Measurements from ENCODE around the gene ERBB2.
"Not testable (repeated sequence)": the region's sequence is repeated elsewhere in the genome, so short reads cannot be mapped to it uniquely, and the experiment has no call there.

Gene ERBB2

DNA sequence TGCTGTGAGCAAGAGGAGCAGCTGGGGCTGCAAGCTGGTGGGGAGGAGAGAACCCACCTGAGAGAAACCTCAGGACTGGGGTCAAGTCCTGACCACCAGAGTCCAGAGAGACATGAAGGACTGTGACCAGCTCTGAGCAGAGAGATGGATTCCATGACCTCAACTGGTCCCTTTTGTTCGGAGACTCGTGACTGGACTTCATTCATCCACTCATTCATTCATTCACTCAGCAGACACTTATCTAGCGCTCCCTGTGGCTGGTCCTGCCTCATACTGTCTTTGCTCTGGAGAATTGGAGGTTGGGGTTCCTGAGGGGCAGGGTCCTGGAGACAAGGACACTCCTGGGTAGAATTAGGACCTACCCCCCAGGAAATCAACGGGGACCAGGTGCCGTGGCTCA lies 4.0 kb downstream of the ERBB2 start:
- no peak for DNase-seq (ENCODE audit: low spot score)

DNA sequence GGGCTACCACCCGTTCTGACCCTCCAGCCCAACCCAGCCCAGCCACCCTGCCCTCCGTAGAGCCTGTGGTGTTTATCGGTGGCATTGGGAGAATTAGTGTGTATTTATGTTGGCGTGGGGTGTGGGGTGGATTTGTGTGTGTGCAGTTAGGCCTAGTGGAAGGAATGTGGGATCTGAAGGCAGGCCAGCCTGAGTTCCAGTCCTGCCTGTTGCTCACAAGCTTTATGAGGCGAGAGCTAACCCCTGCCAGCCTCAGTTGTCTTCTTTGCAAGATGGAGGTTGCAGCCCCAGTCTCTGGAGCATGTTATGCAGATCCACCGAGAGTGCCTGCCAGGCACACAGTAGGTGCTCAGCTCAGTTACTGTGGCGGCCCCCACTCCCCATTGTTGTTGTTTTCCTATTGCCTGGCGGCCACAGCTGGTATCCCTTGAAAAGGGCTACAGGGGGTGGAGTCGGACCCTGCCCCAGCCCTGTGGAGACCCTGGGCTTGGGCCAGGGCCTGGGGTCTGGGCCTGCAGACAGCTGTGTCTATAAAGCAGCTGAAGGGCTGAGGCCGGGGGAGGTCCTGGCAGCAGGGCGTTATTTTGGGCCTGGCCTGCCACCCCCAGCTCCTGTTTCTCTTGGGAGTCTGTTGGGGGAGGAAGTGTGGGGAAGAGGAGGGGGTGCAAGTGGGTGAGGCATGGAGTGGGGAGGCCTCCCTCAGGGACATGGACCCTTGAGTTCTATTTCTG lies 5.1 kb downstream of the ERBB2 start:
- DNase-seq (ENCODE audit: low spot score) = peak; percentile 48

DNA sequence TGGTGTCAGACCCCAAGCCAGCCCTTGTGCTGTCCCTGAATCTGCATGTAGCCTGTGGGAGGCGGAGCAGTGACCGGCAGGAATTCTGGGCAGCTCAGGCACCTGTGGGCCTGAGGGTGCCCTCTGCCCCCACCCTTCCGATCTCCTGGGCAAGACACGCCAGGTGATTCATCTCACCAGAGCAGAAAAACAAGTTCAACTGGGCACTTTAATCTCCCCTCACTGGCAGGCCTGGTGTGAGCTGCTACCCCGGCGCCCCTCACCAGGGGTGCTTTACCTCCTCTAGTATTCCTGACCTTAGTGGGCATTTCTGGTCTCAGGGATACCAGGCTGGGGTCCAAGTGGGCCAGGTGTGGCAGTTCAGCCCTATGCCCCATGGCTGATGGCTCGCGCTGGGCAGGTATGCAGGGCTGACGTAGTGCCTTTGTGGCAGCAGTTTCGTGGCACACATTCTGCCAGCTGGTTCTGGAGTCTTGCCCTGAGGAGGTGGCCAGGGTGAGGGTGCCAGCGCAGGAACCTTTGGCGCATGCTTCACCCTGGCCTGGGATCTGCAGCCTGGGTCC lies 6.0 kb downstream of the ERBB2 start:
- peak; percentile 59 for DNase-seq (ENCODE audit: low spot score)

DNA sequence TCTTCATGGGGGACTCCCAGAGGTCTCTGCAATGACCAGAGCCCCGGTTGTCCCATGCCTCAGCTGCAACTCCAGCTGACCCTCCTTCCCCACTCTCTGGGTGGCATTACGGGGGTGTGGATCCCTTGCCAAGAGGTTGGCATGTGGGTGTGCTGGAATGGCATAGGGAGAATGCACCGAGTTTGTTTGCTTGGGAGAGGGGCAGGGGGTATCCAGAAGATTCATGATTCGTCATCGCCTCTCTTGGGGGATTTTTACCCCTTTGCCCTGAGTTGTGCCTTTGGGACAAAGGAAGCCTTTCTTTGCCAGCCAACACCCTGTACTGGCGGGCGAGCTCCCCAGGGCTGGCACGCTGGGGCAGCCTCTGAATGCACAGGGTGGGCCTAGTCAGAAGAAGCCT lies 6.5 kb downstream of the ERBB2 start:
- no peak for DNase-seq (ENCODE audit: low spot score)

DNA sequence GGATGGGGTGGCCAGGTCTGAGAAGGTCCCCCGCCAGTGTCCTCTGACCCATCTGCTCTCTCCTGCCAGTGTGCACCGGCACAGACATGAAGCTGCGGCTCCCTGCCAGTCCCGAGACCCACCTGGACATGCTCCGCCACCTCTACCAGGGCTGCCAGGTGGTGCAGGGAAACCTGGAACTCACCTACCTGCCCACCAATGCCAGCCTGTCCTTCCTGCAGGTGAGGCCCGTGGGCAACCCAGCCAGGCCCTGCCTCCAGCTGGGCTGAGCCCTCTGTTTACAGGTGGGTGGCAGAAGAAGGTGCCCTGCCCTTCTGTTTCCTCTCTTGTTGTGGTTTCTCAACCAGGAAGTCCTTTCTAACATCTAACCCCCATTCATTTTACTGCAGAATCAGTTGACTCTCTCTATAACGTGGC lies 7.1 kb downstream of the ERBB2 start:
- no peak for DNase-seq (ENCODE audit: low spot score)

DNA sequence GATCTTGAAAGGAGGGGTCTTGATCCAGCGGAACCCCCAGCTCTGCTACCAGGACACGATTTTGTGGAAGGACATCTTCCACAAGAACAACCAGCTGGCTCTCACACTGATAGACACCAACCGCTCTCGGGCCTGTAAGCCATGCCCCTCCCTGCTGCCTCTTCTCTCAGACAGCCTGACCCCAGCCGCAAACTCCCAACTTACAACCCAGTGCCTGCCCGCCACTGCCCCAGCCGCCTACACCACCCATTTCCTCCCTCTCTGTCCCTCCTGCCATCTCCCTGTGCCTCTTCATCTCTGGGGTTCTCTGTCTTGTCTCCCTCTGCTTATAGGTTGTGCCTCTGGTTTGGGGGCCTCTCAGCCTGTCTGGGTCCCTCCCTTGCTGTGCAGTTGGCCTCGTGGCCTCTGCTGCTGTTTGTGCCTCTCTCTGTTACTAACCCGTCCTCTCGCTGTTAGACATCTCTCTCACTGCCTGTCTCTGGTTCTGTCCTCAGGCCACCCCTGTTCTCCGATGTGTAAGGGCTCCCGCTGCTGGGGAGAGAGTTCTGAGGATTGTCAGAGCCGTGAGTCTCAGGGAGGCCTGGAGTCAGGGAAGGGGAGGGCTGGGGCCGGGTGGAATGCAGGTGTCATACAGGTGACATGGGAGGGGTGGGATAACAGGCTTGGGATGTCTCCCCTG lies 9.6 kb downstream of the ERBB2 start:
- no peak for DNase-seq (ENCODE audit: low spot score)

DNA sequence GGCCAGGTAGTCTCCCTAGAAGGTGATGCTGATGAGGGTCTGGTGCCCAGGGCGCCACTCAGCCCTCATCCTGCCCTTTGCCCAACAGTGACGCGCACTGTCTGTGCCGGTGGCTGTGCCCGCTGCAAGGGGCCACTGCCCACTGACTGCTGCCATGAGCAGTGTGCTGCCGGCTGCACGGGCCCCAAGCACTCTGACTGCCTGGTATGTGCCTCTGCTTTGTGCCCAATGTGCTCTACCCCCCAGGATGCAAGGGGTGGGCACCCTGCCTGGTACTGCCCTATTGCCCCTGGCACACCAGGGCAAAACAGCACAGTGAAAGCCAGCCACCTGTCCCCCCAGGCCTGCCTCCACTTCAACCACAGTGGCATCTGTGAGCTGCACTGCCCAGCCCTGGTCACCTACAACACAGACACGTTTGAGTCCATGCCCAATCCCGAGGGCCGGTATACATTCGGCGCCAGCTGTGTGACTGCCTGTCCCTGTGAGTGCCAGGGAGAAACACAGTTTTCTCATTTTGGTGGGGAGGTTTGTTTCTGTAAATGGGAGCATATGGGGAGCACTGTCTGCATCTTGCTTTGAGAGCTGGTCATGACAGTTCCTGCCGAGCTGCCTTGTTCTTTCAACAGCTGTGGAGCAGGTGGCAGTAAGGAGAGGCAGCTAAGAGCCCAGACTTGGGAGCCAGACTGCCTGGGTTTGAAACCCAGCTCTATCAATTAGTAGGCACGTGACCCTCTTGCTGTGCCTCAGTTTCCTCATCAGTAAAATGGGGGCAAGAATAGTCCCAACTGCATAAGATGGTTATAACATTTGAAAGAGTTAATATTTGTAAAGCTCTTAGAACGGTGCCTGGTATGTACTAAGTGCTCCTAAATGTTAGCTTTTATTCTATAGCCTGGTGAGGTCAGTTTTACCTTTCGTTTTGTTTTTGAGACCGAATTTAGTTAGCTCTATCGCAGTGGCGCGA lies 10.4 kb downstream of the ERBB2 start:
- DNase-seq (ENCODE audit: low spot score) = no peak

DNA sequence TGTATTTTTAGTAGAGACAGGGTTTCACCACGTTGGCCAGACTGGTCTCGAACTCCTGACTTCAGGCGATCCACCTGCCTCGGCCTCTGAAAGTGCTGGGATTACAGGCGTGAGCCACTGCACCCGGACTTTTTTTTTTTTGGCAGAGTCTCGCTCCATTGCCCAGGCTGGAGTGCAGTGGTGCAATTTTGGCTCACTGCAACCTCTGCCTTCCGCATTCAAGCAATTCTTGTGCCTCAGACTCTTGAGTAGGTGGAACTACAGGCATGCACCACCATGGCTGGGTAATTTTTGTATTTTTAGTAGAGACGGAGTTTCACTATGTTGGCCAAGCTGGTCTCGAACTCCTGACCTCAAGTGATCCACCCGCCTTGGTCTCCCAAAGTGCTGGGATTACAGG lies 11.2 kb downstream of the ERBB2 start:
- DNase-seq (ENCODE audit: low spot score) = not testable (repeated sequence)

DNA sequence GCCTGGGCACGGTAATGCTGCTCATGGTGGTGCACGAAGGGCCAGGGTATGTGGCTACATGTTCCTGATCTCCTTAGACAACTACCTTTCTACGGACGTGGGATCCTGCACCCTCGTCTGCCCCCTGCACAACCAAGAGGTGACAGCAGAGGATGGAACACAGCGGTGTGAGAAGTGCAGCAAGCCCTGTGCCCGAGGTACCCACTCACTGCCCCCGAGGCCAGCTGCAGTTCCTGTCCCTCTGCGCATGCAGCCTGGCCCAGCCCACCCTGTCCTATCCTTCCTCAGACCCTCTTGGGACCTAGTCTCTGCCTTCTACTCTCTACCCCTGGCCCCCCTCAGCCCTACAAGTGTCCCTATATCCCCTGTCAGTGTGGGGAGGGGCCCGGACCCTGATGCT lies 12.0 kb downstream of the ERBB2 start:
- no peak for DNase-seq (ENCODE audit: low spot score)

DNA sequence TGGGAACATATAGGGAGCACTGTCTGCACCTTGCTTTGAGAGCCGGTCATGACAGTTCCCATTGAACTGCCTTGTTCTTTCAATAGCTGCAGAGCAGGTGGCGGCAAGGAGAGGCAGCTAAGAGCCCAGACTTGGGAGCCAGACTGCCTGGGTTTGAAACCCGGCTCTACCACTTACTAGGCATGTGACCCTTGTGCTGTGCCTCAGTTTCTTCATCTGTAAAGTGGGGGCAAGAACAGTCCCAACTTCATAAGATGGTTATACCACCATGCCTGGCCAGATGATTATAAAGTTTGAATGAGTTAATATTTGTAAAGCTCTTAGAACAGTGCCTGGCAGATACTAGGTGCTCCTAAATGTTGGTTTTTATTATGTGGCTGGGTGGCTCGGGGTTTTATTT lies 14.4 kb downstream of the ERBB2 start:
- DNase-seq (ENCODE audit: low spot score) = no peak

DNA sequence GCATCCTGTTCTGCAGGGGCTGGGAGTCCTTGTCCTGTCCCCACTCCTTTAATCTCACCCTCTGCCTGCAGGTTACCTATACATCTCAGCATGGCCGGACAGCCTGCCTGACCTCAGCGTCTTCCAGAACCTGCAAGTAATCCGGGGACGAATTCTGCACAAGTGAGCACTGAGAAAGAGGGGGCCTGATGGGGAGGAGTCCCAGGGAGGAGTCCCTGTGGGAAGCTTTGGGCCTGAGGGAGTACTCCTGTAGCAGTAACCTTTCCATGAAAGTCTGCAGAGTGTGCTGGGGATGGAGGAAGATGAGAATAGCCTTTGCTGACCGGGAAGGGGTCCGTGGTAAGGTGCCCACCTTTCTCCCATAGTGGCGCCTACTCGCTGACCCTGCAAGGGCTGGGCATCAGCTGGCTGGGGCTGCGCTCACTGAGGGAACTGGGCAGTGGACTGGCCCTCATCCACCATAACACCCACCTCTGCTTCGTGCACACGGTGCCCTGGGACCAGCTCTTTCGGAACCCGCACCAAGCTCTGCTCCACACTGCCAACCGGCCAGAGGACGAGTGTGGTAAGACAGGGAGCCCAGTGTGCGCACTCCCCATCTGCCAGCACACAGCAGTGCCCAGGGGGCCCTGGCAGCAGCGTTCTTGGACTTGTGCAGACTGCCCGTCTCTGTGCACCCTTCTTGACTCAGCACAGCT lies 15.7 kb downstream of the ERBB2 start:
- DNase-seq (ENCODE audit: low spot score) = no peak

DNA sequence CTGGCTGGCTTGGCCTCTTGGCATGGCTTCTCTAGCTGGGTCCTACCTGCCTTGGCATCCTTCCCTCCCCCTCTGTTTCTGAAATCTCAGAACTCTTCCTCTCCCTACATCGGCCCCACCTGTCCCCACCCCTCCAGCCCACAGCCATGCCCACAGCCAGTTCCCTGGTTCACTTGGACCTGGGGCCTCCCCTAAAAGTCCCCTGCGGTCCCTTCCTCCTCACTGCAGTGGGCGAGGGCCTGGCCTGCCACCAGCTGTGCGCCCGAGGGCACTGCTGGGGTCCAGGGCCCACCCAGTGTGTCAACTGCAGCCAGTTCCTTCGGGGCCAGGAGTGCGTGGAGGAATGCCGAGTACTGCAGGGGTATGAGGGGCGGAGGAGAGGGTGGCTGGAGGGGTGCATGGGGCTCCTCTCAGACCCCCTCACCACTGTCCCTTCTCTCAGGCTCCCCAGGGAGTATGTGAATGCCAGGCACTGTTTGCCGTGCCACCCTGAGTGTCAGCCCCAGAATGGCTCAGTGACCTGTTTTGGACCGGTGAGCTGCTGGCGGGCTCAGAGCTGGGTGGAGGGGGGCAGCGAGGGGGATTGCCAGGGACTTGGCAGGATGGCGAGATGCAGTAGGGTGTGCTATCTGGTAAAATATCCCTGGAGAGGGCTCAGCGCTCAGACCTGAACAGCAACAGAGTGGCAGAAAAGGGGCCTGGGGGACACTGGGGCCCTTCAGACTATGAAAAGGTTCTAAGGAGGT lies 16.4 kb downstream of the ERBB2 start:
- no peak for DNase-seq (ENCODE audit: low spot score)

DNA sequence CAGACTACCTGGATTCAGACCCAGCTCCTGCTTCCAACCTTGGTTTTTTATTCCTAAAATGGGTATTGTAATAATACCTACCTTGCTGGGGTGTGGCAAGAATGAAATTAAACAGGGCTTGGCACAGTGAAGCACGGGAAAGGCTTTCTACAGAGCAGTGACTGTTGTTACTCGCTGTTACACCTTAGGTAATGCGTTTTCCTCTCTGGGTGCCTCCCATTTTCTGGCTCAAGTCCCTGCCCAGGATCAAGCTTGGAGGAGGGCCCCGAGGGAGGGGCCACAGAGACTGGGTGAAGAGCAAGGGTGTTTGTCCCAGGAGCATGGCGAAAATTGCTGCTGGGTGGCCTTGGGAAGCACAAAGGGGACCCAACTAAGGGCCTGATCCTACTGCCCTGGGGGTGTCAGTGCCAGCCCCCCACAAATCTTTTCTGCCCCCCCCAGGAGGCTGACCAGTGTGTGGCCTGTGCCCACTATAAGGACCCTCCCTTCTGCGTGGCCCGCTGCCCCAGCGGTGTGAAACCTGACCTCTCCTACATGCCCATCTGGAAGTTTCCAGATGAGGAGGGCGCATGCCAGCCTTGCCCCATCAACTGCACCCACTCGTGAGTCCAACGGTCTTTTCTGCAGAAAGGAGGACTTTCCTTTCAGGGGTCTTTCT lies 17.1 kb downstream of the ERBB2 start:
- DNase-seq (ENCODE audit: low spot score) = peak; percentile 37

DNA sequence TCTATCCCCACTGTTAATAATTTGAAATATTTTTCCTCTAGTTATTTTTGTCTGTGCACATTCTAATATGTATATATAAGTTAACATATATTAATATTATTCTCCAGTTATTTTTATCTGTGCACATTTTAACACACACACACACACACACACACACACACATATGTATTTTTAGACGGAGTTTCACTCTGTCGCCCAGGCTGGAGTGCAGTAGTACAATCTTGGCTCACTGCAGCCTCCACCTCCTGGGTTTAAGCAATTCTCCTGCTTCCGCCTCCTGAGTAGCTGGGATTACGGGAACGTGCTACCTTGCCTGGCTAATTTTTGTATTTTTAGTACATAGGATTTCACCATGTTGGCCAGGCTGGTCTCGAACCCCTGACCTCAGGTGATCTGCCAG lies 17.8 kb downstream of the ERBB2 start:
- DNase-seq (ENCODE audit: low spot score) = no peak

DNA sequence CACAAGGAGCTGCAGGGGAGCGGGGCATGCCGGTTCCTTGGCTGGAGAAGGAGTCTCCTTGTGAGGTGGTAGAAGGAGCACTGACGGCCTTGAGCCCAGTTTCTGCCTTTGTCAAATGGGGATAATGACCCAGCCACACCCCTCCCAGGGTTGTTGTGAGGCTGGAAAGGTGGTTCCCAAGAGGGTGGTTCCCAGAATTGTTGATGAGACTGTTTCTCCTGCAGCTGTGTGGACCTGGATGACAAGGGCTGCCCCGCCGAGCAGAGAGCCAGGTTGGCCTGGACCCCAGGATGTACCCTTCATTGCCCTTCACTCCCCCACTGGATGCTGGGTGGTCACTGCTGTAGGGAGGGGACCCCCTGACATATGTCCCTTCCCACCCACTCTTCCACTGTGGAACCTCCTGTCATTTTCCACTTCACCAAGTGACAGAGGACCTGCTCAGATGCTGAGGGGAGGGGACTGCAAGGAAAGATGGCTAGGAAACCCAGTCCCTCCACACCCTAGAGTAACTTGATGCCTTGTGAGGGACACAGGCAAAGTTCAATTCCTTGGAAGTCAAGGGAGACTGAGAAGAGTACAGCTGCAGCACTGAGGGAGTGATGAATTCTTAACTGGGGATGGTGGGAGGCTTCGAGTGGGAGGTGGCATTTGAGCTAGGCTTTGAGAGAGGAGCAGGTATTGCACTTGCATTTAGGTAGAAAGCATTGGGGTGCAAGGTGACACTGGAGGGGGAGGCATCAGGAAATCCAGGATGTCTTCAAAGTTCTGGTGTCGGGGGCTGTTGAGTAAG lies 19.9 kb downstream of the ERBB2 start:
- no peak for DNase-seq (ENCODE audit: low spot score)

DNA sequence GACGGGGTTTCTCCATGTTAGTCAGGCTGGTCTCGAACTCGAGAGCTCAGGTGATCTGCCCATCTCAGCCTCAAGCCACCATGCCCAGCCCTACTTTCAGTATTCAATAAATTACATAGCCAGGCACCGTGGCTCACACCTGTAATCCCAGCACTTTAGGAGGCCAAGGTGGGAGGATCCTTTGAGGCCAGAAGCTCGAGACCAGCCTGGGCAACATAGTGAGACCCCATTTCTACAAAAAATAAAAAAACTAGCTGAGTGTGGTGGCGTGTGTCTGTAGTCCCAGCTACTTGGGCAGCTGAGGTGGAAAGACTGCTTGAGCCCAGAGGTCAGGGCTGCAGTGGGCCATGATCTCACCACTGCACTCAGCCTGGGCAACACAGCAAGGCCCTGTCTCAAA lies 22.2 kb downstream of the ERBB2 start:
- no peak for DNase-seq (ENCODE audit: low spot score)

DNA sequence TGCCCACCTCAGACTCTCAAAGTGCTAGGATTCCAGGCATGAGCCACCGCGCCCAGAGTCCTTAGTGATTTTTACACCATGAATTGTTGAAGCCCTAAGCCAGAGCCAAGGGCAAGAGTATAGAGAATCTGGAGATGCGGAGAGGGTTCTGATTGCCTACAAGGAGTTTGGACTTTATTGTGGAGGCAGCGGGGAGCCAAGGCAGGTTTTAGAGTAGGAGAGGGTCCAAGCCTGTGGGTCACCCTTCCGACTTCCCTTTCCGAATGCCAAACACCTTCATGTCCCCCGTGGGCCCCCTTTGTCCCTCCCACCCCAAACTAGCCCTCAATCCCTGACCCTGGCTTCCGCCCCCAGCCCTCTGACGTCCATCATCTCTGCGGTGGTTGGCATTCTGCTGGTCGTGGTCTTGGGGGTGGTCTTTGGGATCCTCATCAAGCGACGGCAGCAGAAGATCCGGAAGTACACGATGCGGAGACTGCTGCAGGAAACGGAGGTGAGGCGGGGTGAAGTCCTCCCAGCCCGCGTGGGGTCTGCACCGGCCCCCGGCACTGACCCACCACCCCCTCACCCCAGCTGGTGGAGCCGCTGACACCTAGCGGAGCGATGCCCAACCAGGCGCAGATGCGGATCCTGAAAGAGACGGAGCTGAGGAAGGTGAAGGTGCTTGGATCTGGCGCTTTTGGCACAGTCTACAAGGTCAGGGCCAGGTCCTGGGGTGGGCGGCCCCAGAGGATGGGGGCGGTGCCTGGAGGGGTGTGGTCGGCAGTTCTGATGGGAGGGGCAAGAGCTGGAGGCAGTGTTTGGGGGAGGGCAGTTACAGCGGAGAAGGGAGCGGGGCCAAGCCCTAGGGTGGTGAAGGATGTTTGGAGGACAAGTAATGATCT lies 23.3 kb downstream of the ERBB2 start:
- DNase-seq (ENCODE audit: low spot score) = peak; percentile 82

DNA sequence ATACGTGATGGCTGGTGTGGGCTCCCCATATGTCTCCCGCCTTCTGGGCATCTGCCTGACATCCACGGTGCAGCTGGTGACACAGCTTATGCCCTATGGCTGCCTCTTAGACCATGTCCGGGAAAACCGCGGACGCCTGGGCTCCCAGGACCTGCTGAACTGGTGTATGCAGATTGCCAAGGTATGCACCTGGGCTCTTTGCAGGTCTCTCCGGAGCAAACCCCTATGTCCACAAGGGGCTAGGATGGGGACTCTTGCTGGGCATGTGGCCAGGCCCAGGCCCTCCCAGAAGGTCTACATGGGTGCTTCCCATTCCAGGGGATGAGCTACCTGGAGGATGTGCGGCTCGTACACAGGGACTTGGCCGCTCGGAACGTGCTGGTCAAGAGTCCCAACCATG lies 24.9 kb downstream of the ERBB2 start:
- no peak for DNase-seq (ENCODE audit: low spot score)

DNA sequence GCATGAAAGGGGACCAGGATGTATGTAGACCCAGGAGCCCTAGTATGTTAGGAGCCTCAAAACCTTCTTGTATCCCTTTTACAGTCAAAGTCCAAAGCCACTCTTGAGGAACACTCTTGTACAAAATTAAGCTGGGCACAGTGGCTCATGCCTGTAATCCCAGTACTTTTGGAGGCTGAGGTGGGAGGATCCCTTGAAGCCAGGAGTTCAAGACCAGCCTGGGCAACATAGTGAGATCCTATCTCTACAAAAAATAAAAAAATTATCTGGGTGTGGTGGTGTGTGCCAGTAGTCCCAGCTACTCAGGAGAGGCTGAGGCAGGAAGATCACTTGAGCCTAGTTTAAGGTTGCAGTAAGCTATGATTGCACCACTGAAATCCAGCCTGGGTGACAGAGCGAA lies 26.1 kb downstream of the ERBB2 start:
- not testable (repeated sequence) for DNase-seq (ENCODE audit: low spot score)
